ENCODE measurements around the gene PBXIP1. TPM values are rescaled to one million over a fixed set of nuclear protein-coding genes. Genes with fewer than 3 reads are reported as not detected.

The PBXIP1 gene
- polyA plus RNA-seq, 1 donor (not counting 4 experiments of a cell fraction or from before 2014, with no cell fraction given): 15.6 TPM

DNA sequence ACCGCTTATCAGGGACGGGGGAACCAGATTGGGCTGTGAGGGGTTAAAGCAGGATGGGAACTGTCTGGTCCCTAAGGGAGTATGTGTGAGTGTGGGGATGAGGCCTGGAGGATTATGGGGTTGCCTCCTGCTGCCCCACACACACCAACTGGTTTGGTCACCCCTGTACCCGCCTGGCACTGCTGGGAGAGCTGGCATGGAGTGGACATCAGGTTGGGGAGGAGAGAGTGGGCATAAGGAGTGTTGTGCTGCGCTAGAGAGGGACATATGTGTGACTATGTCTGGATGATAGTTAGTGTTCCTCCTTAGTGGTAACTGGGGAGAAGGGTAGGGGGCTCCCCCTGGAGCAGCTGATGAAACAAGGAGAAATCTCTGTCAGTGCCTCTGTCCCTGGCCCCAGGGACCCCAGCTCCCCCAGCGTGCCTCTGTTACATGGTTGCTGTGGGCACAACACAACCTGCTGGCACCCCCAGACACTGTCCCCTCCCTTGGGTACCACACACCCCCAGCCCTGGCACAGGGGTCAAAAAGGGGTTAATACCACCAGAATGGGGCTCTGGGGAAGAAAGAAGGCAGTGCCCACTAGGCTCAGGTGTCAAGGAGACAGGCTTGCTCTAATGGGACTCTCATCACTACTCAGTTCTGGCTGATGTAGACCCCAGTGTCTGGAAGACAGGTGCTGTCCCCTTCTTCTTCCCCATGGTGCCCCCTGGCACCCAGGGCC, 48.6 kb upstream of the PBXIP1 start:
- peak overlapping the region; percentile 89 for H3K9ac ChIP-seq (ENCODE audit: control insufficient read depth, extremely low read depth, insufficient read depth, low read length)
- dilution Hi-C loops (cut with MboI; ENCODE audit: extremely low pct_ligation_motif_present, low sequenced_read_pairs): no loop called here
- peak overlapping the region; percentile 81 to 99 (median 81) for H3K4me3 ChIP-seq (ENCODE audit: control insufficient read depth in 2 of 3, extremely low read depth in 1 of 3, insufficient read depth in 2 of 3, low read depth in 1 of 3, low read length in 3 of 3)
- H3K9me3 ChIP-seq (ENCODE audit: control insufficient read depth, low read depth, low read length): no peaks in the 10 kb centered on the region
- peak overlapping the region; percentile 92 for H3K4me2 ChIP-seq (ENCODE audit: control insufficient read depth, extremely low read depth, insufficient read depth, low read depth, low read length)
- no peaks in the 10 kb centered on the region for H3K27me3 ChIP-seq (ENCODE audit: control insufficient read depth, extremely low read depth, insufficient read depth, low read length)
- no peaks in the 10 kb centered on the region for H4K20me1 ChIP-seq (ENCODE audit: control insufficient read depth, extremely low read depth, insufficient read depth, low read length)
- TF ChIP-seq EZH2 (IDR thresholded peaks at IDR 0.05; ENCODE audit: low read length): no peak
- TF ChIP-seq, protein P1, sequence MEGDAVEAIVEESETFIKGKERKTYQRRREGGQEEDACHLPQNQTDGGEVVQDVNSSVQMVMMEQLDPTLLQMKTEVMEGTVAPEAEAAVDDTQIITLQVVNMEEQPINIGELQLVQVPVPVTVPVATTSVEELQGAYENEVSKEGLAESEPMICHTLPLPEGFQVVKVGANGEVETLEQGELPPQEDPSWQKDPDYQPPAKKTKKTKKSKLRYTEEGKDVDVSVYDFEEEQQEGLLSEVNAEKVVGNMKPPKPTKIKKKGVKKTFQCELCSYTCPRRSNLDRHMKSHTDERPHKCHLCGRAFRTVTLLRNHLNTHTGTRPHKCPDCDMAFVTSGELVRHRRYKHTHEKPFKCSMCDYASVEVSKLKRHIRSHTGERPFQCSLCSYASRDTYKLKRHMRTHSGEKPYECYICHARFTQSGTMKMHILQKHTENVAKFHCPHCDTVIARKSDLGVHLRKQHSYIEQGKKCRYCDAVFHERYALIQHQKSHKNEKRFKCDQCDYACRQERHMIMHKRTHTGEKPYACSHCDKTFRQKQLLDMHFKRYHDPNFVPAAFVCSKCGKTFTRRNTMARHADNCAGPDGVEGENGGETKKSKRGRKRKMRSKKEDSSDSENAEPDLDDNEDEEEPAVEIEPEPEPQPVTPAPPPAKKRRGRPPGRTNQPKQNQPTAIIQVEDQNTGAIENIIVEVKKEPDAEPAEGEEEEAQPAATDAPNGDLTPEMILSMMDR (optimal IDR thresholded peaks at IDR 0.05 in 1 of 3, IDR thresholded peaks at IDR 0.05 in 1 of 3, conservative IDR thresholded peaks at IDR 0.05 in 1 of 3; ENCODE audit: extremely low read depth in 1 of 3, insufficient read depth in 2 of 3, low read length in 3 of 3): no peak
- H3K9me1 ChIP-seq (ENCODE audit: control insufficient read depth, extremely low read depth, insufficient read depth, low read length): no peaks in the 10 kb centered on the region
- FAIRE-seq (no peak), DNase-seq (ENCODE audit: low read depth, low spot score) (no peak)
- peak overlapping the region; percentile 76 for H3K27ac ChIP-seq (ENCODE audit: control insufficient read depth, insufficient read depth, low read length)
- no peak overlapping the region for H2AFZ ChIP-seq (ENCODE audit: control insufficient read depth, low read length)
- H3K4me1 ChIP-seq (ENCODE audit: control insufficient read depth, extremely low read depth, insufficient read depth, low read length): peaks cover 60% of the 10 kb centered on the region
- H3K36me3 ChIP-seq (ENCODE audit: control insufficient read depth in 2 of 2, extremely low read depth in 1 of 2, insufficient read depth in 2 of 2, low read length in 2 of 2): peaks cover 1 to 15% of the 10 kb centered on the region in 2 experiments
- peaks cover 63% of the 10 kb centered on the region for H3K79me2 ChIP-seq (ENCODE audit: control insufficient read depth, insufficient read depth, low read length)

DNA sequence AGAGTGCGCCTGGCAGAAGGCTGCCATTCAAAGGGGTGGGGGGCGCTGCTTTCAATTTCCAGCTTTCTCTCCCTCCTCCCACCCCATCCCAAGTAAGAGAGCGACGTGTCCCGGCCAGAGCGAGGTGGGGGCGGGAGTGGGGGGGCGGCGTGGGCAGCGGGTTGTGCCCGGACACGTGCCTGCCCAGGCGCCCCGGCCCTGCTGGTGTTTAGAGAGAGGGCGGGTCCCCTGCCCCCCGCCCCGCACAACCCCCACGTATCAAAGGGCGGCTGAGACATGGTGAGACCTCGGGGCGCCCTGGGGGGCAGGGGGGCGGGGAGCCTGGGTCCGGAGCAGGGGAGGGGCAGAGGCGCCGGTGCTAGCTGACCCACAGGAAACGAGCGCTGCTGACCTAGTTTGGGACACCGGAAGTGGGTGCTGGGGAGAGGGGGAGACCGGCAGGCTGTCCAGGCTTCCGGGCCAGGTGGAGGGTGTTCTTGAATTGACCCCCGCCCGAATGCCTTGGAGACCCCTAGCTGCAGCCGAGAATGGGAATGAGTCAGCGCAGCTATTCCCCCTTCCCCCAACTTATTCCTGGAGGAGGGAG, 48.0 kb upstream of the PBXIP1 start:
- peak overlapping the region; percentile 81 for H3K27ac ChIP-seq (ENCODE audit: control insufficient read depth, insufficient read depth, low read length)
- H3K9me3 ChIP-seq (ENCODE audit: control insufficient read depth, low read depth, low read length): no peaks in the 10 kb centered on the region
- TF ChIP-seq EZH2 (IDR thresholded peaks at IDR 0.05; ENCODE audit: low read length): no peak
- TF ChIP-seq, protein P1 (optimal IDR thresholded peaks at IDR 0.05 in 1 of 3, IDR thresholded peaks at IDR 0.05 in 1 of 3, conservative IDR thresholded peaks at IDR 0.05 in 1 of 3; ENCODE audit: extremely low read depth in 1 of 3, insufficient read depth in 2 of 3, low read length in 3 of 3): no peak
- DNase-seq (ENCODE audit: low read depth, low spot score) (no peak), FAIRE-seq (no peak)
- peak overlapping the region; percentile 89 for H3K9ac ChIP-seq (ENCODE audit: control insufficient read depth, extremely low read depth, insufficient read depth, low read length)
- H3K79me2 ChIP-seq (ENCODE audit: control insufficient read depth, insufficient read depth, low read length): peaks cover 58% of the 10 kb centered on the region
- peak overlapping the region; percentile 81 to 99 (median 81) for H3K4me3 ChIP-seq (ENCODE audit: control insufficient read depth in 2 of 3, extremely low read depth in 1 of 3, insufficient read depth in 2 of 3, low read depth in 1 of 3, low read length in 3 of 3)
- H3K4me1 ChIP-seq (ENCODE audit: control insufficient read depth, extremely low read depth, insufficient read depth, low read length): peaks cover 60% of the 10 kb centered on the region
- no peaks in the 10 kb centered on the region for H3K9me1 ChIP-seq (ENCODE audit: control insufficient read depth, extremely low read depth, insufficient read depth, low read length)
- peak overlapping the region; percentile 92 for H3K4me2 ChIP-seq (ENCODE audit: control insufficient read depth, extremely low read depth, insufficient read depth, low read depth, low read length)
- no peaks in the 10 kb centered on the region for H4K20me1 ChIP-seq (ENCODE audit: control insufficient read depth, extremely low read depth, insufficient read depth, low read length)
- no peaks in the 10 kb centered on the region for H3K27me3 ChIP-seq (ENCODE audit: control insufficient read depth, extremely low read depth, insufficient read depth, low read length)
- peaks cover 1 to 15% of the 10 kb centered on the region in 2 experiments for H3K36me3 ChIP-seq (ENCODE audit: control insufficient read depth in 2 of 2, extremely low read depth in 1 of 2, insufficient read depth in 2 of 2, low read length in 2 of 2)
- H2AFZ ChIP-seq (ENCODE audit: control insufficient read depth, low read length): no peak overlapping the region
- dilution Hi-C loops (cut with MboI; ENCODE audit: extremely low pct_ligation_motif_present, low sequenced_read_pairs): no loop called here
